NT2/D1 (cell line): ENCODE results near the gene SAMD8.
"Not testable (repeated sequence)": the region's sequence is repeated elsewhere in the genome, so short reads cannot be mapped to it uniquely, and the experiment has no call there.

Source experiments
- DNase-seq: peaks from one replicate; pipeline ENCODE4 v3.0.0-alpha.2; 2011; ENCODE audit warnings: low read depth, low spot score
- H3K27me3 ChIP-seq: 2 replicates; pipeline ENCODE4 v1.6.0; 2011; ENCODE audit warnings: mild to moderate bottlenecking; ENCODE audit not compliant: insufficient read length, insufficient read depth
- H3K36me3 ChIP-seq: 2 replicates; pipeline ENCODE4 v1.6.1; 2011; ENCODE audit warnings: mild to moderate bottlenecking, low read length, mixed read lengths; ENCODE audit not compliant: insufficient read depth, insufficient read length
- H3K4me1 ChIP-seq: 2 replicates; pipeline ENCODE4 v1.5.1; 2011; ENCODE audit not compliant: insufficient read depth, insufficient read length
- H3K4me3 ChIP-seq: 2 replicates; pipeline ENCODE4 v1.5.1; 2011; ENCODE audit warnings: low read depth; ENCODE audit not compliant: insufficient read length
- H3K9ac ChIP-seq: 2 replicates; pipeline ENCODE4 v1.6.0; 2011; ENCODE audit warnings: low read depth; ENCODE audit not compliant: insufficient read length
- H3K9me3 ChIP-seq: 2 replicates; pipeline ENCODE4 v1.5.1; 2011; ENCODE audit warnings: mild to moderate bottlenecking, low read length; ENCODE audit not compliant: insufficient read depth
- SUZ12 ChIP-seq: IDR thresholded peaks from 2 replicates; pipeline ENCODE4 v1.6.1; 2011; ENCODE audit not compliant: insufficient read length, insufficient read depth; ENCODE audit errors: extremely low read depth
- YY1 ChIP-seq: IDR thresholded peaks from 2 replicates; pipeline ENCODE4 v1.6.1; 2011; ENCODE audit not compliant: insufficient read length, insufficient read depth
- ZNF274 ChIP-seq: IDR thresholded peaks from 2 replicates; pipeline ENCODE4 v1.6.1; 2011; ENCODE audit warnings: mild to moderate bottlenecking, low read depth, low read length

SAMD8 gene

GRCh38 chr10:75103881-75104686 is 7.4 kb upstream of the SAMD8 start:
- peaks cover 21% of the 10 kb centered on the region for H3K4me1 ChIP-seq
- H3K9me3 ChIP-seq, result no peaks in the 10 kb centered on the region
- no peak overlapping the region for H3K4me3 ChIP-seq
- TF ChIP-seq ZNF274 (no peak), YY1 (no peak), SUZ12 (no peak)
- no peaks in the 10 kb centered on the region for H3K36me3 ChIP-seq
- no peak overlapping the region for H3K9ac ChIP-seq
- no peaks in the 10 kb centered on the region for H3K27me3 ChIP-seq
- no peak for DNase-seq

- H3K4me1 ChIP-seq, result peaks cover 21% of the 10 kb centered on the region
- DNase-seq, result no peak
- H3K4me3 ChIP-seq, result no peak overlapping the region
- no peak overlapping the region for H3K9ac ChIP-seq
- no peak for TF ChIP-seq SUZ12
- TF ChIP-seq YY1, result no peak
- TF ChIP-seq ZNF274, result no peak
- no peaks in the 10 kb centered on the region for H3K36me3 ChIP-seq
- H3K27me3 ChIP-seq, result no peaks in the 10 kb centered on the region
- no peaks in the 10 kb centered on the region for H3K9me3 ChIP-seq
Observed at GRCh38 chr10:75104842-75105241, 6.6 kb upstream of the SAMD8 start.

- no peak for TF ChIP-seq SUZ12
- TF ChIP-seq ZNF274, result no peak
- TF ChIP-seq YY1, result no peak
- no peaks in the 10 kb centered on the region for H3K27me3 ChIP-seq
- peaks cover 21% of the 10 kb centered on the region for H3K4me1 ChIP-seq
- DNase-seq, result no peak
- no peaks in the 10 kb centered on the region for H3K36me3 ChIP-seq
- H3K4me3 ChIP-seq, result peak overlapping the region; percentile 6
- H3K9me3 ChIP-seq, result no peaks in the 10 kb centered on the region
- peak overlapping the region; percentile 71 for H3K9ac ChIP-seq
Observed at GRCh38 chr10:75105576-75106197, 5.8 kb upstream of the SAMD8 start.

GRCh38 chr10:75106242-75106641 is 5.2 kb upstream of the SAMD8 start:
- Histone ChIP-seq H3K9ac (peak overlapping the region; percentile 42), H3K36me3 (no peaks in the 10 kb centered on the region), H3K4me1 (peaks cover 21% of the 10 kb centered on the region), H3K9me3 (no peaks in the 10 kb centered on the region), H3K27me3 (no peaks in the 10 kb centered on the region), H3K4me3 (no peak overlapping the region)
- peak; percentile 18 for TF ChIP-seq YY1
- no peak for TF ChIP-seq SUZ12
- no peak for DNase-seq

GRCh38 chr10:75106891-75107290 is 4.6 kb upstream of the SAMD8 start:
- not testable (repeated sequence) for H3K9me3 ChIP-seq, H3K27me3 ChIP-seq, H3K36me3 ChIP-seq, DNase-seq, H3K9ac ChIP-seq, H3K4me3 ChIP-seq
- H3K4me1 ChIP-seq, result peaks cover 21% of the 10 kb centered on the region

- TF ChIP-seq YY1 (no peak), ZNF274 (no peak), SUZ12 (no peak)
- H3K4me3 ChIP-seq, result no peak overlapping the region
- DNase-seq, result no peak
- H3K27me3 ChIP-seq, result no peaks in the 10 kb centered on the region
- no peaks in the 10 kb centered on the region for H3K36me3 ChIP-seq
- no peaks in the 10 kb centered on the region for H3K9me3 ChIP-seq
- H3K4me1 ChIP-seq, result peaks cover 21% of the 10 kb centered on the region
- H3K9ac ChIP-seq, result no peak overlapping the region
Observed at GRCh38 chr10:75107756-75108683, 3.4 kb upstream of the SAMD8 start.
